GM12875 (cell line): Measurements from ENCODE around the gene TMEM218.

Source experiments
- H3K4me3 ChIP-seq: one replicate; pipeline ENCODE4 v1.5.1; 2011; ENCODE audit warnings: low read depth, low read length, control low read depth
- TF ChIP-seq, protein P1 (sequence below): IDR thresholded peaks from 2 replicates; pipeline ENCODE4 v1.5.1; 2011; ENCODE audit warnings: low read depth, mild to moderate bottlenecking, control low read depth, inconsistent platforms, low read length, moderate library complexity, borderline replicate concordance; ENCODE audit not compliant: insufficient read depth

Gene TMEM218

GRCh38 chr11:125154378-125155099, 43.1 kb upstream of the TMEM218 start:
- TF ChIP-seq, protein P1, sequence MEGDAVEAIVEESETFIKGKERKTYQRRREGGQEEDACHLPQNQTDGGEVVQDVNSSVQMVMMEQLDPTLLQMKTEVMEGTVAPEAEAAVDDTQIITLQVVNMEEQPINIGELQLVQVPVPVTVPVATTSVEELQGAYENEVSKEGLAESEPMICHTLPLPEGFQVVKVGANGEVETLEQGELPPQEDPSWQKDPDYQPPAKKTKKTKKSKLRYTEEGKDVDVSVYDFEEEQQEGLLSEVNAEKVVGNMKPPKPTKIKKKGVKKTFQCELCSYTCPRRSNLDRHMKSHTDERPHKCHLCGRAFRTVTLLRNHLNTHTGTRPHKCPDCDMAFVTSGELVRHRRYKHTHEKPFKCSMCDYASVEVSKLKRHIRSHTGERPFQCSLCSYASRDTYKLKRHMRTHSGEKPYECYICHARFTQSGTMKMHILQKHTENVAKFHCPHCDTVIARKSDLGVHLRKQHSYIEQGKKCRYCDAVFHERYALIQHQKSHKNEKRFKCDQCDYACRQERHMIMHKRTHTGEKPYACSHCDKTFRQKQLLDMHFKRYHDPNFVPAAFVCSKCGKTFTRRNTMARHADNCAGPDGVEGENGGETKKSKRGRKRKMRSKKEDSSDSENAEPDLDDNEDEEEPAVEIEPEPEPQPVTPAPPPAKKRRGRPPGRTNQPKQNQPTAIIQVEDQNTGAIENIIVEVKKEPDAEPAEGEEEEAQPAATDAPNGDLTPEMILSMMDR: no peak

GRCh38 chr11:125153837-125154236, 42.4 kb upstream of the TMEM218 start:
- TF ChIP-seq, protein P1: no peak

More at GRCh38 chr11:125154378-125155099, 43.1 kb upstream of the TMEM218 start:
- no peak overlapping the region for H3K4me3 ChIP-seq

DNA sequence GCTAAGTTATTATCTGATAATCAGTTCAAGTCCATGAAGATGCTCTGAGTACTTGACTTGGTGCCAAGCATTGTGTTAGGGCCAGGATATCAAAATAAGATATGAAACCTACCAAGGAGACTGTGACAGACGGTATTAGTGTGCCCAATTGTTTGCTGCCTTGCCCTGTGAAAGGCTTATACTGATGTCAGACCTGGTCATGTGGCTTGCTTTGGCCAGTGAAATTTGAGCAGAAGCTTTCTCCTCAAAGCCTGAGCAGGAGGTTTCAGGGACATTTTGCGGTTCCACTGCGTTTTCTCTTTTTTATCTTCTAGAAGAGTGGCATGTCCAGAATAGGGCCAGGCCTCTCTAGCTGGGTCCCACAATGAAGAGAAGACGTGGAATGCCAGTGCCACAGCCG, 37.3 kb upstream of the TMEM218 start:
- H3K4me3 ChIP-seq: no peak overlapping the region
- TF ChIP-seq, protein P1: no peak

More at GRCh38 chr11:125153837-125154236, 42.4 kb upstream of the TMEM218 start:
- no peak overlapping the region for H3K4me3 ChIP-seq

- no peak overlapping the region for H3K4me3 ChIP-seq
- TF ChIP-seq, protein P1: no peak
These were observed 36.6 kb upstream of the TMEM218 start for GRCh38 chr11:125148011-125148410.

DNA sequence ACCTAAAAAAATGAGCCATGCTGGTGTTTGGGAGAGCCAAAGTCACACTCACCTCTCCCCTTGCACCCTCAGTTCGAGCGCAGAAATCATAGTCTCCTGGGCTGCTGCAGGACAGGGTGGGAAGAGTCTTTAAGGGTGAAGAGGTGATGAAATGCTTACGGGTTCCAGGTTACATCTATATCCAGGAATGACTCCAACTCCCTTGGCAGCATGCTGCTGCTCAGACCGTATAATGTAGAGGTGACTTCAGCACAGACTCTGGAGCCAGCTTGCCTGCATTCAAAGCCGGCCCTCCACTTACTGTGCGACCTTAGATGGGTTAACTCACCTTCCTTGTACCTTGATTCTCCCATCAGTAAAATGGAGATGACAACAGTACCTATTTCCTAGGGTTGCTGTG, 35.9 kb upstream of the TMEM218 start:
- TF ChIP-seq, protein P1: no peak
- H3K4me3 ChIP-seq: no peak overlapping the region

- no peak overlapping the region for H3K4me3 ChIP-seq
- TF ChIP-seq, protein P1: no peak
These were observed 34.8 kb upstream of the TMEM218 start for GRCh38 chr11:125146232-125146631.
